HepG2 (cell line): ENCODE results near the gene MFN2. TPM values are rescaled to one million over a fixed set of nuclear protein-coding genes. Genes with fewer than 3 reads are reported as not detected.

ENCODE experiments used
- AGO2 ChIP-seq: fragments of 200-400 bp; formaldehyde crosslinking; optimal IDR thresholded peaks from 2 replicates; pipeline ENCODE3; 2017; ENCODE audit warnings: mild to moderate bottlenecking, low read depth, low read length, moderate library complexity
- FOXA3 ChIP-seq: IDR thresholded peaks from 2 replicates; pipeline ENCODE4 v1.6.1; 2016; ENCODE audit warnings: missing genetic modification reagents, missing compliant biosample characterization
- HMG20B ChIP-seq: conservative IDR thresholded peaks from 2 replicates; pipeline ENCODE4 v1.6.1; 2016; ENCODE audit warnings: missing genetic modification reagents, missing compliant biosample characterization
- MAFK ChIP-seq, 2 experiments: IDR thresholded peaks in 1 of 2; conservative IDR thresholded peaks in 1 of 2; 2 replicates each; pipeline ENCODE4 v1.6.1; 2011; ENCODE audit warnings: improper control_type of control experiment in 2 of 2, low read length in 2 of 2
- MEF2D ChIP-seq: sonication (generic); formaldehyde crosslinking; IDR thresholded peaks from 2 replicates; pipeline ENCODE4 v1.5.1; 2020; ENCODE audit warnings: mild to moderate bottlenecking, missing genetic modification reagents
- MXI1 ChIP-seq: IDR thresholded peaks from 3 replicates; pipeline ENCODE4 v1.6.1; 2012; ENCODE audit warnings: low read depth, low read length, inconsistent platforms, borderline replicate concordance
- ZNF75D ChIP-seq: sonication (generic); formaldehyde crosslinking; IDR thresholded peaks from 2 replicates; pipeline ENCODE4 v1.8.1; 2023; ENCODE audit warnings: missing genetic modification reagents, mild to moderate bottlenecking, borderline replicate concordance
- ZSCAN21 ChIP-seq: sonication (generic); formaldehyde crosslinking; IDR thresholded peaks from 2 replicates; pipeline ENCODE4 v1.8.0; 2022; ENCODE audit warnings: mild to moderate bottlenecking, missing genetic modification reagents, moderate library complexity, borderline replicate concordance
- polyA plus RNA-seq, 8 experiments: library from polyadenylated mRNA; depleted of rRNA in 3 of 8; stranded (reverse) in 7 of 8; unstranded in 1 of 8; fragments of >200 nt; fragmentation: Illumina TruSeq in 4 of 8; extraction: Trizol in 4 of 8; gene quantifications; 2 replicates each; pipeline versions ENCODE4 v1.2.1 to v1.2.3, GENCODE V29; 2011 to 2016; ENCODE audit warnings: low read depth in 4 of 8, missing spikeins in 1 of 8, mixed read lengths in 1 of 8; ENCODE audit not compliant: insufficient read depth in 1 of 8
- total RNA-seq, 5 experiments: library from RNA; depleted of rRNA; stranded (reverse); fragments of >200 nt; fragmentation: Illumina TruSeq; extraction: Trizol; gene quantifications; 2 replicates each; pipeline ENCODE4 v1.2.3, GENCODE V29; 2016; ENCODE audit warnings: low read depth in 1 of 5
- TF ChIP-seq, protein P1 (sequence below): sonication (generic); formaldehyde crosslinking; IDR thresholded peaks from 2 replicates; pipeline ENCODE4 v1.5.0; 2020; ENCODE audit warnings: mild to moderate bottlenecking, missing genetic modification reagents, borderline replicate concordance
- TF ChIP-seq, protein P2 (sequence below): sonication (generic); formaldehyde crosslinking; IDR thresholded peaks from one replicate; pipeline ENCODE4 v1.5.1; 2020; ENCODE audit warnings: mild to moderate bottlenecking, missing genetic modification reagents; ENCODE audit errors: not compliant biosample characterization
- TF ChIP-seq, protein P3 (sequence below): sonication (generic); formaldehyde crosslinking; IDR thresholded peaks from 2 replicates; pipeline ENCODE4 v1.4.0; 2020; ENCODE audit warnings: mild to moderate bottlenecking, missing genetic modification reagents

MFN2 gene
- total and polyA plus RNA-seq, 2 of the 13 experiments (the other 11 are each of a cell fraction or from before 2014, with no cell fraction given), result 38.7 to 60.9 TPM

DNA sequence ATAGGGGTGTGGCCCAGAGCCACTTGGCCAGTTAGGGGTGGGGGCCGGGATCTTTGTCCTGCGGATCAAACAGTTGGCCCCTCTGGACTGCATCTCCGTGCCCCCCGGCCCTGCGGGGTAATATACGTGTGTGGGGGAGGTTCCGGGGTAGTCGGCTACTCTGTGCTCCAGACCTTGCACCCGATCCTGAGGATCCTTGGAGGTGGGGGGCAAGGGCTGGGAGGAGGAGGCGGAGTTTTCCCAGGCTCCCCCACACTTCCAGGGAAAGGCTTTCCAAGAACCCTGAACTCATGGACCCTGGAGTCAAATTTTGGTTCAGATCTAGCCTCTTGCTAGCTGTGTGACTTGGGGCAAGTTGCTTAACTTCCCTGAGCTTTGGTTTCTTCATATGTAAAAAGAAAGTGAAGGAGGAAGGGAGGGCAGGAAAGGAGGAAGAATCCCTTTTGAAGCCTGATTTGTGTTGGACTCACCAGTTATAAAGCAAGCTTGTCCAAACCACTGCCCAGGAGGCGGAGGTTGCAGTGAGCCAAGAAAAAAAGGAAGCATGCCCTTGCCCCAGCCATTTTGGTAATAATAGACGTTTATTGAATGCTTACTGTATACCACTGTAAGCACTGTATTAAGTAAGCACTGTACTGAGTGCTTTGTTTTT, 39.7 kb downstream of the MFN2 start (continued):
- TF ChIP-seq, protein P1, sequence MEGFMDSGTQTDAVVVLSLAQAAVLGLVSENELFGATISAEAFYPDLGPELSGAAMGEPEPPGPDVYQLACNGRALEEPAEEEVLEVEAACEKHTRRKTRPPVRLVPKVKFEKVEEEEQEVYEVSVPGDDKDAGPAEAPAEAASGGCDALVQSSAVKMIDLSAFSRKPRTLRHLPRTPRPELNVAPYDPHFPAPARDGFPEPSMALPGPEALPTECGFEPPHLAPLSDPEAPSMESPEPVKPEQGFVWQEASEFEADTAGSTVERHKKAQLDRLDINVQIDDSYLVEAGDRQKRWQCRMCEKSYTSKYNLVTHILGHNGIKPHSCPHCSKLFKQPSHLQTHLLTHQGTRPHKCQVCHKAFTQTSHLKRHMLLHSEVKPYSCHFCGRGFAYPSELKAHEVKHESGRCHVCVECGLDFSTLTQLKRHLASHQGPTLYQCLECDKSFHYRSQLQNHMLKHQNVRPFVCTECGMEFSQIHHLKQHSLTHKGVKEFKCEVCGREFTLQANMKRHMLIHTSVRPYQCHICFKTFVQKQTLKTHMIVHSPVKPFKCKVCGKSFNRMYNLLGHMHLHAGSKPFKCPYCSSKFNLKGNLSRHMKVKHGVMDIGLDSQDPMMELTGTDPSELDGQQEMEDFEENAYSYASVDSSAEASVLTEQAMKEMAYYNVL (CRISPR knock-in tag), result no peak
- no peak for TF ChIP-seq ZSCAN21 (CRISPR knock-in tag)
- TF ChIP-seq AGO2, result peak; percentile 9
- TF ChIP-seq HMG20B (CRISPR knock-in tag), result no peak
- no peak for TF ChIP-seq MXI1
- TF ChIP-seq FOXA3 (CRISPR knock-in tag), result no peak
- TF ChIP-seq MAFK (conservative IDR thresholded peaks at IDR 0.05 in 1 of 2, IDR thresholded peaks at IDR 0.05 in 1 of 2; ENCODE audit: low read length in 2 of 2), result no peak
- TF ChIP-seq MEF2D, result 0 out of 2 replicates have a peak, but pooled peaks have one; percentile 7
- TF ChIP-seq, protein P2, sequence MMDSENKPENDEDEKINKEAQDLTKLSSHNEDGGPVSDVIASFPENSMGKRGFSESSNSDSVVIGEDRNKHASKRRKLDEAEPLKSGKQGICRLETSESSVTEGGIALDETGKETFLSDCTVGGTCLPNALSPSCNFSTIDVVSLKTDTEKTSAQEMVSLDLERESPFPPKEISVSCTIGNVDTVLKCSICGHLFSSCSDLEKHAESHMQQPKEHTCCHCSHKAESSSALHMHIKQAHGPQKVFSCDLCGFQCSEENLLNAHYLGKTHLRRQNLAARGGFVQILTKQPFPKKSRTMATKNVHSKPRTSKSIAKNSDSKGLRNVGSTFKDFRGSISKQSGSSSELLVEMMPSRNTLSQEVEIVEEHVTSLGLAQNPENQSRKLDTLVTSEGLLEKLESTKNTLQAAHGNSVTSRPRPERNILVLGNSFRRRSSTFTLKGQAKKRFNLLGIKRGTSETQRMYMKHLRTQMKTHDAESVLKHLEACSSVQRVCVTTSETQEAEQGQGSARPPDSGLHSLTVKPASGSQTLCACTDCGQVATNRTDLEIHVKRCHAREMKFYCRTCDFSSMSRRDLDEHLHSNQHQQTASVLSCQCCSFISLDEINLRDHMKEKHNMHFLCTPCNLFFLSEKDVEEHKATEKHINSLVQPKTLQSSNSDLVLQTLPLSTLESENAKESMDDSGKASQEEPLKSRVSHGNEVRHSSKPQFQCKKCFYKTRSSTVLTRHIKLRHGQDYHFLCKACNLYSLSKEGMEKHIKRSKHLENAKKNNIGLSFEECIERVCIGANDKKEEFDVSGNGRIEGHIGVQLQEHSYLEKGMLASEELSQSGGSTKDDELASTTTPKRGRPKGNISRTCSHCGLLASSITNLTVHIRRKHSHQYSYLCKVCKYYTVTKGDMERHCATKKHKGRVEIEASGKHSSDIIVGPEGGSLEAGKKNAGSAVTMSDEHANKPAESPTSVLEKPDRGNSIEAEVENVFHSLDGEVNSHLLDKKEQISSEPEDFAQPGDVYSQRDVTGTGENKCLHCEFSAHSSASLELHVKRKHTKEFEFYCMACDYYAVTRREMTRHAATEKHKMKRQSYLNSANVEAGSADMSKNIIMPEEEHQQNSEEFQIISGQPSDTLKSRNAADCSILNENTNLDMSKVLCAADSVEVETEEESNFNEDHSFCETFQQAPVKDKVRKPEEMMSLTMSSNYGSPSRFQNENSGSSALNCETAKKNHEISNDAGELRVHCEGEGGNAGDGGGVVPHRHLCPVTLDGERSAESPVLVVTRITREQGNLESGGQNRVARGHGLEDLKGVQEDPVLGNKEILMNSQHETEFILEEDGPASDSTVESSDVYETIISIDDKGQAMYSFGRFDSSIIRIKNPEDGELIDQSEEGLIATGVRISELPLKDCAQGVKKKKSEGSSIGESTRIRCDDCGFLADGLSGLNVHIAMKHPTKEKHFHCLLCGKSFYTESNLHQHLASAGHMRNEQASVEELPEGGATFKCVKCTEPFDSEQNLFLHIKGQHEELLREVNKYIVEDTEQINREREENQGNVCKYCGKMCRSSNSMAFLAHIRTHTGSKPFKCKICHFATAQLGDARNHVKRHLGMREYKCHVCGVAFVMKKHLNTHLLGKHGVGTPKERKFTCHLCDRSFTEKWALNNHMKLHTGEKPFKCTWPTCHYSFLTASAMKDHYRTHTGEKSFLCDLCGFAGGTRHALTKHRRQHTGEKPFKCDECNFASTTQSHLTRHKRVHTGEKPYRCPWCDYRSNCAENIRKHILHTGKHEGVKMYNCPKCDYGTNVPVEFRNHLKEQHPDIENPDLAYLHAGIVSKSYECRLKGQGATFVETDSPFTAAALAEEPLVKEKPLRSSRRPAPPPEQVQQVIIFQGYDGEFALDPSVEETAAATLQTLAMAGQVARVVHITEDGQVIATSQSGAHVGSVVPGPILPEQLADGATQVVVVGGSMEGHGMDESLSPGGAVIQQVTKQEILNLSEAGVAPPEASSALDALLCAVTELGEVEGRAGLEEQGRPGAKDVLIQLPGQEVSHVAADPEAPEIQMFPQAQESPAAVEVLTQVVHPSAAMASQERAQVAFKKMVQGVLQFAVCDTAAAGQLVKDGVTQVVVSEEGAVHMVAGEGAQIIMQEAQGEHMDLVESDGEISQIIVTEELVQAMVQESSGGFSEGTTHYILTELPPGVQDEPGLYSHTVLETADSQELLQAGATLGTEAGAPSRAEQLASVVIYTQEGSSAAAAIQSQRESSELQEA (CRISPR knock-in tag), result no peak
- TF ChIP-seq ZNF75D, result no peak
- TF ChIP-seq, protein P3, sequence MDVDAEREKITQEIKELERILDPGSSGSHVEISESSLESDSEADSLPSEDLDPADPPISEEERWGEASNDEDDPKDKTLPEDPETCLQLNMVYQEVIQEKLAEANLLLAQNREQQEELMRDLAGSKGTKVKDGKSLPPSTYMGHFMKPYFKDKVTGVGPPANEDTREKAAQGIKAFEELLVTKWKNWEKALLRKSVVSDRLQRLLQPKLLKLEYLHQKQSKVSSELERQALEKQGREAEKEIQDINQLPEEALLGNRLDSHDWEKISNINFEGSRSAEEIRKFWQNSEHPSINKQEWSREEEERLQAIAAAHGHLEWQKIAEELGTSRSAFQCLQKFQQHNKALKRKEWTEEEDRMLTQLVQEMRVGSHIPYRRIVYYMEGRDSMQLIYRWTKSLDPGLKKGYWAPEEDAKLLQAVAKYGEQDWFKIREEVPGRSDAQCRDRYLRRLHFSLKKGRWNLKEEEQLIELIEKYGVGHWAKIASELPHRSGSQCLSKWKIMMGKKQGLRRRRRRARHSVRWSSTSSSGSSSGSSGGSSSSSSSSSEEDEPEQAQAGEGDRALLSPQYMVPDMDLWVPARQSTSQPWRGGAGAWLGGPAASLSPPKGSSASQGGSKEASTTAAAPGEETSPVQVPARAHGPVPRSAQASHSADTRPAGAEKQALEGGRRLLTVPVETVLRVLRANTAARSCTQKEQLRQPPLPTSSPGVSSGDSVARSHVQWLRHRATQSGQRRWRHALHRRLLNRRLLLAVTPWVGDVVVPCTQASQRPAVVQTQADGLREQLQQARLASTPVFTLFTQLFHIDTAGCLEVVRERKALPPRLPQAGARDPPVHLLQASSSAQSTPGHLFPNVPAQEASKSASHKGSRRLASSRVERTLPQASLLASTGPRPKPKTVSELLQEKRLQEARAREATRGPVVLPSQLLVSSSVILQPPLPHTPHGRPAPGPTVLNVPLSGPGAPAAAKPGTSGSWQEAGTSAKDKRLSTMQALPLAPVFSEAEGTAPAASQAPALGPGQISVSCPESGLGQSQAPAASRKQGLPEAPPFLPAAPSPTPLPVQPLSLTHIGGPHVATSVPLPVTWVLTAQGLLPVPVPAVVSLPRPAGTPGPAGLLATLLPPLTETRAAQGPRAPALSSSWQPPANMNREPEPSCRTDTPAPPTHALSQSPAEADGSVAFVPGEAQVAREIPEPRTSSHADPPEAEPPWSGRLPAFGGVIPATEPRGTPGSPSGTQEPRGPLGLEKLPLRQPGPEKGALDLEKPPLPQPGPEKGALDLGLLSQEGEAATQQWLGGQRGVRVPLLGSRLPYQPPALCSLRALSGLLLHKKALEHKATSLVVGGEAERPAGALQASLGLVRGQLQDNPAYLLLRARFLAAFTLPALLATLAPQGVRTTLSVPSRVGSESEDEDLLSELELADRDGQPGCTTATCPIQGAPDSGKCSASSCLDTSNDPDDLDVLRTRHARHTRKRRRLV (CRISPR knock-in tag), result 0 out of 2 replicates have a peak, but pooled peaks have one; percentile 30
